HCT116 (cell line): Measurements from ENCODE around the gene EPHA6. TPM values are rescaled to one million over a fixed set of nuclear protein-coding genes. Genes with fewer than 3 reads are reported as not detected.
A peak's percentile ranks its signal among the peaks of the same experiment; 100 is the strongest.

Source experiments
- ATAC-seq: fragments of 200-7000 bp; cut with Tn5 transposase; 2 replicates; pipeline ENCODE4 v1.9.1; 2020; ENCODE audit warnings: mild to moderate bottlenecking, moderate library complexity
- BruUV-seq: library from RNA; stranded (reverse); fragments of 400-500 nt; replicated peaks from 2 replicates; lab custom pipeline; 2021; lab: Mats Ljungman, UMichigan
- CTCF ChIA-PET: fragments of 300-600 bp; sonication (Branson Sonifier 250); formaldehyde crosslinking; loops from one replicate; lab custom pipeline; 2021; ENCODE audit warnings: antibody characterized with exemption; lab: Charles Lee
- POLR2A ChIA-PET: fragments of 300-600, 350-600 bp; sonication (Branson Sonifier 250); formaldehyde crosslinking; loops from one replicate; lab custom pipeline; 2021; ENCODE audit warnings: antibody characterized with exemption; lab: Charles Lee
- RAD21 ChIA-PET, 2 experiments: fragments of 300-600 bp; sonication (Branson Sonifier 250); formaldehyde crosslinking; loops; one replicate each; lab custom pipeline; 2023; ENCODE audit warnings: low total read pairs in 2 of 2; ENCODE audit not compliant: uncharacterized antibody in 2 of 2, unreplicated experiment in 2 of 2, low non-redundant PET in 1 of 2; lab: Charles Lee
- DNase-seq: peaks from one replicate; pipeline ENCODE4 v3.0.0-alpha.2; 2010; ENCODE audit warnings: low read depth, low spot score
- H2AFZ ChIP-seq: fragments of 200-600 bp; shearing (Covaris generic), sonication (generic); 2 replicates; pipeline ENCODE4 v1.6.1; 2017; ENCODE audit warnings: low read depth, mixed run types, mixed read lengths, antibody characterized with exemption, low read length; ENCODE audit not compliant: poor library complexity, severe bottlenecking
- H3K27ac ChIP-seq: 2 replicates; pipeline ENCODE4 v1.5.1; 2012; ENCODE audit warnings: low read depth, low read length
- H3K27me3 ChIP-seq: fragments of 200-600 bp; sonication (generic); 2 replicates; pipeline ENCODE4 v1.6.1; 2016; ENCODE audit warnings: mixed run types, low read length, mixed read lengths; ENCODE audit not compliant: insufficient read depth
- H3K36me3 ChIP-seq, 2 experiments: fragments of 200-500 bp in 1 of 2; fragments of 200-600 bp in 1 of 2; sonication (Bioruptor generic) in 1 of 2; sonication (generic) in 1 of 2; 2 replicates each; pipeline versions ENCODE4 v1.5.1 to v1.6.1; 2014 to 2016; ENCODE audit warnings: low read length in 2 of 2, inconsistent platforms in 1 of 2, mixed read lengths in 1 of 2, mixed run types in 1 of 2; ENCODE audit not compliant: insufficient read depth in 2 of 2, control insufficient read depth in 1 of 2
- H3K4me1 ChIP-seq, 2 experiments: fragments of 200-600 bp in 1 of 2; sonication (generic) in 1 of 2; 2 replicates each; pipeline versions ENCODE4 v1.5.1 to v1.6.1; 2012 to 2017; ENCODE audit warnings: low read length in 2 of 2, inconsistent platforms in 1 of 2, mild to moderate bottlenecking in 1 of 2, mixed read lengths in 1 of 2, mixed run types in 1 of 2, moderate library complexity in 1 of 2; ENCODE audit not compliant: insufficient read depth in 2 of 2, control insufficient read depth in 1 of 2
- H3K4me2 ChIP-seq: fragments of 200-600 bp; sonication (generic); 2 replicates; pipeline ENCODE4 v1.6.1; 2017; ENCODE audit warnings: mixed run types, low read length, mixed read lengths
- H3K4me3 ChIP-seq, 2 experiments: fragments of 200-600 bp in 1 of 2; sonication (generic) in 1 of 2; replicated peaks in 1 of 2; 2 replicates each; pipeline ENCODE4 v1.5.1; 2011 to 2016; ENCODE audit warnings: low read length in 2 of 2, control low read depth in 1 of 2, low read depth in 1 of 2, mild to moderate bottlenecking in 1 of 2, mixed read lengths in 1 of 2, mixed run types in 1 of 2
- H3K79me2 ChIP-seq: fragments of 200-600 bp; sonication (generic); 2 replicates; pipeline ENCODE4 v1.6.1; 2017; ENCODE audit warnings: mild to moderate bottlenecking, mixed run types, low read length, moderate library complexity, mixed read lengths; ENCODE audit not compliant: insufficient read depth
- H3K9ac ChIP-seq: fragments of 200-600 bp; sonication (generic); 2 replicates; pipeline ENCODE4 v1.6.1; 2016; ENCODE audit warnings: low read length, mixed read lengths
- H3K9me2 ChIP-seq: fragments of 200-600 bp; sonication (generic), shearing (Covaris generic); 2 replicates; pipeline ENCODE4 v1.6.1; 2017; ENCODE audit warnings: mixed run types, mild to moderate bottlenecking, moderate library complexity; ENCODE audit not compliant: insufficient read depth
- H3K9me3 ChIP-seq, 2 experiments: fragments of 200-500 bp in 1 of 2; fragments of 200-600 bp in 1 of 2; sonication (Bioruptor generic) in 1 of 2; sonication (generic) in 1 of 2; 2 replicates each; pipeline ENCODE4 v1.6.1; 2014 to 2017; ENCODE audit warnings: low read length in 2 of 2, mixed read lengths in 2 of 2, inconsistent platforms in 1 of 2, low read depth in 1 of 2, mild to moderate bottlenecking in 1 of 2, mixed run types in 1 of 2, moderate library complexity in 1 of 2; ENCODE audit not compliant: control insufficient read depth in 1 of 2, insufficient read depth in 1 of 2
- H4K20me1 ChIP-seq: fragments of 200-600 bp; sonication (generic), shearing (Covaris generic); 2 replicates; pipeline ENCODE4 v1.6.1; 2017; ENCODE audit warnings: mixed run types, mild to moderate bottlenecking, moderate library complexity; ENCODE audit not compliant: insufficient read depth
- CTCF ChIP-seq, 3 experiments: fragments of 200-600 bp in 1 of 3; sonication (generic) in 1 of 3; IDR thresholded peaks in 2 of 3; conservative IDR thresholded peaks in 1 of 3; 2 replicates each; pipeline ENCODE4 v1.5.1; 2012 to 2017; ENCODE audit warnings: low read depth in 2 of 3, low read length in 2 of 3, antibody characterized with exemption in 1 of 3, borderline replicate concordance in 1 of 3, control low read depth in 1 of 3, mild to moderate bottlenecking in 1 of 3, mixed read lengths in 1 of 3, mixed run types in 1 of 3, moderate library complexity in 1 of 3; ENCODE audit not compliant: insufficient read depth in 1 of 3
- EGR1 ChIP-seq: IDR thresholded peaks from 2 replicates; pipeline ENCODE4 v1.6.1; 2012; ENCODE audit warnings: low read depth
- ELF1 ChIP-seq: IDR thresholded peaks from 2 replicates; pipeline ENCODE4 v1.6.1; 2012; ENCODE audit warnings: low read depth, borderline replicate concordance
- EZH2 ChIP-seq: fragments of 200-600 bp; sonication (generic); IDR thresholded peaks from 2 replicates; pipeline ENCODE4 v1.6.1; 2017; ENCODE audit warnings: antibody characterized with exemption, mixed run types
- EZH2phosphoT487 ChIP-seq: fragments of 200-600 bp; IDR thresholded peaks from 2 replicates; pipeline ENCODE4 v1.6.1; 2018; ENCODE audit warnings: antibody characterized with exemption, borderline replicate concordance
- JUND ChIP-seq: IDR thresholded peaks from 2 replicates; pipeline ENCODE4 v1.6.1; 2012
- MAX ChIP-seq: IDR thresholded peaks from 2 replicates; pipeline ENCODE4 v1.6.1; 2012
- POLR2A ChIP-seq: IDR thresholded peaks from 2 replicates; pipeline ENCODE4 v1.7.0; 2011; ENCODE audit warnings: borderline replicate concordance; ENCODE audit not compliant: insufficient read depth, insufficient read length; ENCODE audit errors: extremely low read depth
- POLR2AphosphoS5 ChIP-seq: IDR thresholded peaks from 2 replicates; pipeline ENCODE4 v1.6.1; 2011; ENCODE audit warnings: mild to moderate bottlenecking, low read depth, low read length, moderate library complexity
- SIN3A ChIP-seq: IDR thresholded peaks from 2 replicates; pipeline ENCODE4 v1.6.1; 2012; ENCODE audit warnings: low read depth
- ZBTB33 ChIP-seq: IDR thresholded peaks from 2 replicates; pipeline ENCODE4 v1.6.1; 2011; ENCODE audit warnings: mild to moderate bottlenecking, low read length, moderate library complexity; ENCODE audit not compliant: insufficient replicate concordance; ENCODE audit errors: extremely low read depth
- ZFX ChIP-seq: fragments of 450-650 bp; IDR thresholded peaks from 2 replicates; pipeline ENCODE4 v1.6.1; 2017
- intact Hi-C: fragments of 100-400 bp; cut with micrococcal nuclease; formaldehyde crosslinking; loops from 2 replicates; pipeline ENCODE4 v1.10.0; 2022
- total RNA-seq: library from RNA; stranded (reverse); gene quantifications from one replicate; pipeline ENCODE4 v1.2.1, GENCODE V29; 2021; ENCODE audit not compliant: unreplicated experiment

The EPHA6 gene
- total RNA-seq, 1 experiment from 2014 or later, result not detected

- Histone ChIP-seq H3K4me3 (peak overlapping the region; percentile 61 to 63), H3K9me2 (no peaks in the 10 kb centered on the region), H3K79me2 (no peaks in the 10 kb centered on the region), H3K36me3 (no peaks in the 10 kb centered on the region), H2AFZ (peak overlapping the region; percentile 46), H3K27me3 (no peaks in the 10 kb centered on the region), H3K27ac (peak overlapping the region; percentile 40), H4K20me1 (no peaks in the 10 kb centered on the region), H3K4me2 (peak overlapping the region; percentile 70), H3K4me1 (peaks cover 0 to 3% of the 10 kb centered on the region in 2 experiments; a peak in 1 of 4 replicates), H3K9ac (peak overlapping the region; percentile 47), H3K9me3 (no peaks in the 10 kb centered on the region)
- RAD21 ChIA-PET, result no interaction called here
- POLR2A ChIA-PET, result no interaction called here
- no peak for DNase-seq
- TF ChIP-seq ZFX, result peak; percentile 59
- TF ChIP-seq POLR2A, result no peak
- no peak for ATAC-seq
- BruUV-seq, result TSS peak; percentile 74
- intact Hi-C loops, result no loop called here
- CTCF ChIA-PET, result interaction anchor here (0.8 kb wide), 1 partner anchor 10 kb away, joined by 3 read pairs; no protein-coding TSS in a partner anchor
Measured at GRCh38 chr3:97763586-97764406, 949.4 kb downstream of the EPHA6 start.

- H4K20me1 ChIP-seq, result no peaks in the 10 kb centered on the region
- no peaks in the 10 kb centered on the region for H3K27me3 ChIP-seq
- H3K79me2 ChIP-seq, result no peaks in the 10 kb centered on the region
- DNase-seq, result peak; percentile 60
- ChIA-PET POLR2A (no interaction called here), CTCF (interaction anchor here (0.6 to 0.8 kb wide), 2 partner anchors 9 to 167 kb away, joined by 3 read pairs; no protein-coding TSS in a partner anchor), RAD21 (no interaction called here)
- peak within 1 kb of the TSS; percentile 47 for H3K9ac ChIP-seq
- H3K4me2 ChIP-seq, result peak within 1 kb of the TSS; percentile 70
- intact Hi-C loops, result no loop called here
- H3K9me2 ChIP-seq, result no peaks in the 10 kb centered on the region
- no peaks in the 10 kb centered on the region for H3K36me3 ChIP-seq
- no TSS peak for BruUV-seq
- H3K4me1 ChIP-seq, result peaks cover 0 to 3% of the 10 kb centered on the region in 2 experiments; a peak in 1 of 4 replicates
- H3K4me3 ChIP-seq, result peak within 1 kb of the TSS; percentile 61 to 63
- no peaks in the 10 kb centered on the region for H3K9me3 ChIP-seq
- peak; percentile 93 for ATAC-seq
- peak within 1 kb of the TSS; percentile 40 for H3K27ac ChIP-seq
- peak within 1 kb of the TSS; percentile 46 for H2AFZ ChIP-seq
- TF ChIP-seq MAX (peak; percentile 45), EZH2phosphoT487 (no peak), POLR2AphosphoS5 (peak; percentile 50; the same call in 1 of the 2 replicates), POLR2A (no peak), SIN3A (no peak), EZH2 (no peak), CTCF (IDR thresholded peaks at IDR 0.05 in 2 of 3, conservative IDR thresholded peaks at IDR 0.05 in 1 of 3; ENCODE audit: borderline replicate concordance in 1 of 3, insufficient read depth in 1 of 3, low read depth in 2 of 3, low read length in 2 of 3) (no peak; a peak in 1 of 6 replicates), JUND (no peak), ZBTB33 (no peak), ZFX (no peak; the same call in 1 of the 2 replicates), ELF1 (peak; percentile 49; the same call in 1 of the 2 replicates), EGR1 (no peak)
Measured at GRCh38 chr3:97764407-97765238, 950.2 kb downstream of the EPHA6 start, which contains the start of gene ARL6. TSS of gene ARL6 (plus strand) at chr3:97764758. CDS start at chr3:97768108, 3,350 bp downstream.
